ENCODE measurements around the gene TUBB. TPM values are rescaled to one million over a fixed set of nuclear protein-coding genes. Genes with fewer than 3 reads are reported as not detected.

The TUBB gene
- total RNA-seq, 4 donors from 2014 or later: 184 to 351 (median 236) TPM

- ATAC-seq: peak; percentile 85
- H3K27me3 ChIP-seq: no peaks in the 10 kb centered on the region
- 49 to 55% methylated on average over 3 to 11 of the region's 30 CpGs for WGBS, 2 donors (ENCODE audit: low coverage in 1 of 2)
- no peak overlapping the region for H3K4me3 ChIP-seq
- peaks cover 0 to 45% (median 0%) of the 10 kb centered on the region in 3 donors for H3K4me1 ChIP-seq
- peak overlapping the region in 3 of 4 donors; percentile 21 to 65 (median 55) for H3K27ac ChIP-seq
- no peaks in the 10 kb centered on the region for H3K9me3 ChIP-seq
- peaks cover 0 to 99% of the 10 kb centered on the region in 2 donors for H3K36me3 ChIP-seq
- no peak for TF ChIP-seq POLR2A (IDR thresholded peaks at IDR 0.05)
- TF ChIP-seq POLR2AphosphoS5 (IDR thresholded peaks at IDR 0.05): peak; percentile 10
- peak in 3 of 4 experiments; percentile 66 to 80 (median 69) for TF ChIP-seq CTCF (IDR thresholded peaks at IDR 0.05)
Observed at GRCh38 chr6:30730601-30731435, 10.7 kb downstream of the TUBB start.

GRCh38 chr6:30732237-30732943 lies 12.2 kb downstream of the TUBB start:
- H3K4me3 ChIP-seq: no peak overlapping the region
- TF ChIP-seq CTCF (IDR thresholded peaks at IDR 0.05) (no peak), POLR2AphosphoS5 (IDR thresholded peaks at IDR 0.05) (no peak), POLR2A (IDR thresholded peaks at IDR 0.05) (no peak), EP300 (IDR thresholded peaks at IDR 0.05) (no peak)
- peaks cover 0 to 48% (median 0%) of the 10 kb centered on the region in 3 donors for H3K4me1 ChIP-seq
- ATAC-seq: no peak
- H3K27ac ChIP-seq: no peak overlapping the region
- 77 to 89% methylated on average over 4 to 8 of the region's 12 CpGs for WGBS, 2 donors (ENCODE audit: low coverage in 1 of 2)
- H3K9me3 ChIP-seq: no peaks in the 10 kb centered on the region
- H3K27me3 ChIP-seq: no peaks in the 10 kb centered on the region
- peaks cover 0 to 99% of the 10 kb centered on the region in 2 donors for H3K36me3 ChIP-seq

DNA sequence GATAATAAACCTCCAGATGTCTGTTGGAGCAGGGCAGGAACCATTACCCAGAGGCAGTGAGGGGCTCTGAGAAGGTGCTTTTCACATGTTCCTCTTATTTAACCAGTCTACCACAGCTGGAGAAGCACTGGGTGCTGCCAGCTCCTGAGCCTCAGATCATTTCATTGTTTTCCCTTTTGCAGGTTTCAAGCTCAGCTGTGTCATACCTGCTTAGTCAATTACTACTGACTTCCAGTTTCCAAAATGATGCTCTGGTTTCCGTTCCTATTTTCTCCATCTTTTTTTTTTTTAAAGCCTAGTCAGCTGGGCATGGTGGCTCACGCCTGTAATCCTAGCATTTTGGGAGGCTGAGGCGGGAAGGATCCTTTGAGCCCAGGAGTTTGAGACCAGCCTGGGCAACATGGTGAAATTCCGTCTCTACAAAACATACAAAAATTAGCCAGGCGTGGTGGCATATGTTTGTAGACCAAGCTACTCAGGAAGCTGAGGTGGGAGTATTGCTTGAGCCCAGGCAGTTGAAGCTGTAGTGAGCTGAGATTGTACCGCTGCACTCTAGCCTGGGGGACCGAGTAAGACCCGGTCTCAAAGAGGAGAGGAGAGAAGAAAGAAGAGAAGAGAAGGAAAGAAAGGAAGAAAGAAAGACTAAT lies 15.6 kb downstream of the TUBB start:
- Histone ChIP-seq H3K27ac (no peak overlapping the region), H3K4me1 (peaks cover 0 to 63% (median under 1%) of the 10 kb centered on the region in 3 donors), H3K36me3 (peaks cover 0 to 97% of the 10 kb centered on the region in 2 donors), H3K27me3 (no peaks in the 10 kb centered on the region), H3K4me3 (no peak overlapping the region), H3K9me3 (no peaks in the 10 kb centered on the region)
- no peak for ATAC-seq
- no peak for TF ChIP-seq EP300 (IDR thresholded peaks at IDR 0.05)
- no peak for TF ChIP-seq POLR2AphosphoS5 (IDR thresholded peaks at IDR 0.05)
- TF ChIP-seq POLR2A (IDR thresholded peaks at IDR 0.05): no peak
- TF ChIP-seq CTCF (IDR thresholded peaks at IDR 0.05): no peak
- WGBS, 2 donors (ENCODE audit: low coverage in 1 of 2): 70 to 81% methylated on average over 5 of the region's 8 CpGs

DNA sequence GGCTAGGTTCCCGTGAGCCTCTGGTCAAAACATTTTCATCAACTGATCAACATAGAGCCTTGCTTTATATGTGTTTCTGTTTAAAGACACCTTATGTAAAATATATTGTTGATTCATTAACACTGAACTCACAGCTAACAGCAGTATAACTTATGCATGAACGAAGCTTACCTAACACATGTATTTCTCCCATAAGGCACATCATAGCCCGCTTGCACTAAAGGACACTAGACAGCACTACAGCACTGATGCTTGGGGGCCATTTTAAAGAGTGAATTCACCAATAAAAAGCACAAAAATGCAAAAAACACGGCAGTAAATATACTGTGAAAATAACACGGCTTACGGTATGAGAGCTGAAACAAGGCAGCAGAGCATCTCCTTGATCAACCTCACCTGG lies 18.4 kb downstream of the TUBB start:
- TF ChIP-seq POLR2AphosphoS5 (IDR thresholded peaks at IDR 0.05): no peak
- TF ChIP-seq CTCF (IDR thresholded peaks at IDR 0.05): no peak
- no peak for TF ChIP-seq EP300 (IDR thresholded peaks at IDR 0.05)
- Histone ChIP-seq H3K4me3 (no peak overlapping the region), H3K27me3 (no peaks in the 10 kb centered on the region), H3K36me3 (peaks cover 0 to 71% of the 10 kb centered on the region in 2 donors), H3K27ac (no peak overlapping the region), H3K9me3 (no peaks in the 10 kb centered on the region), H3K4me1 (peaks cover 0 to 73% (median 11%) of the 10 kb centered on the region in 3 donors)
- ATAC-seq: no peak
- 71 to 91% methylated on average over 5 to 6 of the region's 6 CpGs for WGBS, 2 donors (ENCODE audit: low coverage in 1 of 2)
